Right lung (tissue), 5 donors: Measurements from ENCODE around the gene KCNJ9. TPM values are rescaled to one million over a fixed set of nuclear protein-coding genes. Genes with fewer than 3 reads are reported as not detected.
A peak's percentile ranks its signal among the peaks of the same experiment; 100 is the strongest.

Experiments
- DNase-seq, 2 donors: peaks; one replicate each; pipeline ENCODE4 v3.0.0-alpha.2; 2013
- polyA plus RNA-seq, 5 donors: library from polyadenylated mRNA; unstranded; fragments of 120-200 nt; gene quantifications; one replicate each; pipeline versions ENCODE4 v1.2.1 to v1.2.3, GENCODE V29; 2013; ENCODE audit warnings: inconsistent platforms in 1 of 5, low replicate concordance in 1 of 5; ENCODE audit not compliant: insufficient read length in 5 of 5, insufficient read depth in 1 of 5

Gene KCNJ9
- polyA plus RNA-seq, 5 donors = 0.04 to 0.10 (median 0.06) TPM

GRCh38 chr1:160064746-160065145, 16.6 kb upstream of the KCNJ9 start:
- no peak for DNase-seq

- DNase-seq = no peak
Measured at GRCh38 chr1:160066829-160067745, 14.3 kb upstream of the KCNJ9 start.

GRCh38 chr1:160068225-160068624, 13.1 kb upstream of the KCNJ9 start:
- DNase-seq = no peak

- DNase-seq = no peak
Measured at GRCh38 chr1:160069460-160070231, 11.7 kb upstream of the KCNJ9 start, which contains the start of gene KCNJ10. Gene KCNJ10 (minus strand): TSS chr1:160070160. CDS start chr1:160042532, 27,628 bp downstream.

GRCh38 chr1:160070243-160071163, 10.8 kb upstream of the KCNJ9 start:
- peak; percentile 51 to 64 for DNase-seq

GRCh38 chr1:160071289-160071688, 10.0 kb upstream of the KCNJ9 start:
- no peak for DNase-seq

- no peak for DNase-seq
Measured at GRCh38 chr1:160074865-160075264, 6.5 kb upstream of the KCNJ9 start.

- DNase-seq = no peak
Measured at GRCh38 chr1:160075836-160076235, 5.5 kb upstream of the KCNJ9 start.

- no peak for DNase-seq
Measured at GRCh38 chr1:160076295-160076694, 5.0 kb upstream of the KCNJ9 start.

- no peak for DNase-seq
Measured at GRCh38 chr1:160077486-160077885, 3.9 kb upstream of the KCNJ9 start.

- DNase-seq = no peak
Measured at GRCh38 chr1:160078512-160079195, 2.7 kb upstream of the KCNJ9 start.

GRCh38 chr1:160079448-160079847, 1.9 kb upstream of the KCNJ9 start:
- no peak for DNase-seq

GRCh38 chr1:160080381-160081100, 797 bp upstream of the KCNJ9 start:
- no peak for DNase-seq

GRCh38 chr1:160082487-160082886, 1.1 kb downstream of the KCNJ9 start:
- no peak for DNase-seq

GRCh38 chr1:160082926-160083325, 1.6 kb downstream of the KCNJ9 start:
- DNase-seq = no peak

- peak; percentile 43 to 49 for DNase-seq
Measured at GRCh38 chr1:160083968-160084770, 2.8 kb downstream of the KCNJ9 start.

- DNase-seq = no peak
Measured at GRCh38 chr1:160084771-160085321, 3.5 kb downstream of the KCNJ9 start.

GRCh38 chr1:160085686-160086455, 4.5 kb downstream of the KCNJ9 start:
- DNase-seq = peak in 1 of 2 donors; percentile 45
